Measurements from ENCODE around the gene PRKG1. TPM values are rescaled to one million over a fixed set of nuclear protein-coding genes. Genes with fewer than 3 reads are reported as not detected.

PRKG1 gene
- total RNA-seq, 1 donor from 2014 or later, result 50.2 TPM

- Histone ChIP-seq H3K4me1 (no peaks in the 10 kb centered on the region), H3K4me3 (no peak overlapping the region), H3K27ac (peak overlapping the region in 1 of 2 donors; percentile 12), H3K9me3 (no peaks in the 10 kb centered on the region), H3K36me3 (peaks cover 9 to 20% of the 10 kb centered on the region in 2 donors), H3K27me3 (no peaks in the 10 kb centered on the region)
- intact Hi-C loops (cut with DNase I), result no loop called here
- DNase-seq (ENCODE audit: low spot score in 2 of 2), result no peak
- no peak for TF ChIP-seq CTCF (IDR thresholded peaks at IDR 0.05)
These were observed 990.0 kb downstream of the PRKG1 start for GRCh38 chr10:52064084-52064845.

- Histone ChIP-seq H3K27ac (no peak overlapping the region), H3K27me3 (no peaks in the 10 kb centered on the region), H3K9me3 (no peaks in the 10 kb centered on the region), H3K36me3 (peaks cover 9 to 20% of the 10 kb centered on the region in 2 donors), H3K4me1 (peaks cover 0 to 4% of the 10 kb centered on the region in 2 donors), H3K4me3 (no peak overlapping the region)
- intact Hi-C loops (cut with DNase I), result no loop called here
- no peak for TF ChIP-seq CTCF (IDR thresholded peaks at IDR 0.05)
- DNase-seq (ENCODE audit: low spot score in 2 of 2), result no peak
These were observed 992.1 kb downstream of the PRKG1 start for GRCh38 chr10:52066383-52066782.

- Histone ChIP-seq H3K27me3 (no peaks in the 10 kb centered on the region), H3K27ac (no peak overlapping the region), H3K4me1 (peaks cover 0 to 6% of the 10 kb centered on the region in 2 donors), H3K4me3 (no peak overlapping the region), H3K9me3 (no peaks in the 10 kb centered on the region), H3K36me3 (peaks cover 5 to 10% of the 10 kb centered on the region in 2 donors)
- no peak for TF ChIP-seq CTCF (IDR thresholded peaks at IDR 0.05)
- no peak for DNase-seq (ENCODE audit: low spot score in 2 of 2)
- intact Hi-C loops (cut with DNase I), result no loop called here
These were observed 994.2 kb downstream of the PRKG1 start for GRCh38 chr10:52068485-52068884.

GRCh38 chr10:52071814-52072213, 997.5 kb downstream of the PRKG1 start:
- Histone ChIP-seq H3K27me3 (no peaks in the 10 kb centered on the region), H3K4me1 (peaks cover 0 to 8% of the 10 kb centered on the region in 2 donors), H3K9me3 (no peaks in the 10 kb centered on the region), H3K4me3 (no peak overlapping the region), H3K36me3 (no peaks in the 10 kb centered on the region), H3K27ac (peak overlapping the region in 1 of 2 donors; percentile 40)
- no peak for TF ChIP-seq CTCF (IDR thresholded peaks at IDR 0.05)
- intact Hi-C loops (cut with DNase I), result loop anchor here (5.0 kb wide), 1 partner anchor 45 kb away; no protein-coding TSS in a partner anchor
- DNase-seq (ENCODE audit: low spot score in 2 of 2), result no peak

- no peak for DNase-seq (ENCODE audit: low spot score in 2 of 2)
- intact Hi-C loops (cut with DNase I), result loop anchor here (5.0 kb wide), 1 partner anchor 47 kb away; no protein-coding TSS in a partner anchor
- Histone ChIP-seq H3K27me3 (no peaks in the 10 kb centered on the region), H3K4me1 (peaks cover 0 to 11% of the 10 kb centered on the region in 2 donors), H3K36me3 (no peaks in the 10 kb centered on the region), H3K27ac (no peak overlapping the region), H3K9me3 (no peaks in the 10 kb centered on the region), H3K4me3 (no peak overlapping the region)
- TF ChIP-seq CTCF (IDR thresholded peaks at IDR 0.05), result no peak
These were observed 1000.3 kb downstream of the PRKG1 start for GRCh38 chr10:52074505-52075026.
